ENCODE data around the gene KIRREL2. TPM values are rescaled to one million over a fixed set of nuclear protein-coding genes. Genes with fewer than 3 reads are reported as not detected.

Gene KIRREL2
- total RNA-seq, 2 donors from 2014 or later: 3.0 to 5.6 TPM

DNA sequence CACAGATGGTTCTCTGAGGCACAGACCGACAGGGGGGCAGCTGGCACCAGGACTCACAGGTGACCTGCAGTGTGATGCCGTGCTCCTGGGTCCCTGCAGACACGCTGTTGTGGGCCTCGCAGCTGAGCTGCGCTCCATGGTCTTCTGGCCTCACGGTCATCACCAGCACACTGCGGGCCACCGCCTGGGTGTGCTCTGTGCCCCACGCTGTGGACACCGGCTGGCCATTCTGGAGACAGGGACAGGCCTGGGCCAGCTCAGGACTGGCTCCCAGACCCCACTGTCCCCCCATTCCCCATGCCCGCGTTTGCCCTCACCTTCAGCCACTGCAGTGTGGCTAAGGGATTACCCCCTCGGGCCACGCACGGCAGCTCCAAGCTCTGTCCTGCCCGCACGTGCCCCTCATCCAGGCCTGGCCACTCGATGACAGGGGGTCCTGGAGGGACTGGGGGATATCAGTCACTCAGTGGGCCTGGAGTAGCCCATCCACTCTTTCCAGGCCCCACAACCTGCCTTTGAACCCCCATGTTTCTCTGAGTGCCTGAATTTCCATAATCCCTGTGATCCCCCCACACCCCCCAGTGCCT is 7.7 kb upstream of the KIRREL2 start:
- H3K27ac Mint-ChIP-seq: no peak overlapping the region
- no peak for ATAC-seq (replicated peaks in 1 of 2)
- DNase-seq: no peak
- H3K4me3 Mint-ChIP-seq: no peak overlapping the region
- H3K27me3 Mint-ChIP-seq (ENCODE audit: low read depth): peaks cover 49% of the 10 kb centered on the region
- H3K36me3 Mint-ChIP-seq (ENCODE audit: insufficient read depth in 2 of 2): peaks cover 2 to 3% of the 10 kb centered on the region in 2 donors
- H3K9me3 Mint-ChIP-seq: no peaks in the 10 kb centered on the region
- peaks cover 26% of the 10 kb centered on the region for H3K4me1 Mint-ChIP-seq (ENCODE audit: low read depth)

DNA sequence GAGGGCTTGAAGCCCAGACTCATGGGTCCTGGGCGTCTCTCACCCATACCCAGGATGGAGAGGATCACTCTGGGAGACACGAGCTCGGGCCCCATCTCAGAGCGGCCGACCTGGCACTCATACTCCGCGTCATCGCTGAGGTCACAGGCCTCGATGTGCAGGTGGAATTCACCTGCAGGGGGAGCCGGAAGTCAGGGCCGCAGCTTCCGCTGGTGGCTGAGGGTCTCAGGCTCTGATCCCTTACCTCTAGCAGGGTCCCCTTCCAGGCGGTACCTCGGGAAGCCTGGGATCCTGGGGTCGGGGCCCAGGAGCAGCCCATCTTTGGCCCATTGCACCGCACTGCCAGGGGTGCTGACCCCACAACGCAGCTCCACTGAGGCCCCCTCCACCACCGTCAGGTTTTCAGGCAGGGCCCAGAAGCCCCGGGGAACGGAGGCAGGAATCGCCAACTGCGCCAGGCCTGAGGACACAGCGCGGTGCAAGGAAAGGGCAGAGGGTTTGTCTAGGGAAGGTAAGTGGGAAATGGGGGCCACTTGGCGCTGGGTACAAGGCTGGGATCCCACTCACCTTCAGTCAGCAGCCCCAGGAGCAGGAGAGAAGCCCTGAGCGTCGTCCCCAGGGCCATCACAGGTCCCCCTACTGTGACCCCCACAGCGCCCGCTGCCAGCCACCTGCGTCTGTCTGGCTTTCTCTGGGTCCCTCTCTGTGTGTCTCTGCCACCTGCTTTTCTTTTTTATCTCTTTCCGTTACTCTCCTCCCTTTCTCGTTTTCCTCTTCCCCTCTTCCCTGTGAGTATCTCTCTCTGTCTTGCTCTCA is 5.3 kb upstream of the KIRREL2 start:
- H3K27ac Mint-ChIP-seq: no peak overlapping the region
- H3K36me3 Mint-ChIP-seq (ENCODE audit: insufficient read depth in 2 of 2): no peaks in the 10 kb centered on the region
- DNase-seq: peak; percentile 23 to 34
- ATAC-seq (replicated peaks in 1 of 2): peak in 1 of 2 donors; percentile 35
- H3K4me3 Mint-ChIP-seq: peak overlapping the region; percentile 16 to 23
- peaks cover 15% of the 10 kb centered on the region for H3K4me1 Mint-ChIP-seq (ENCODE audit: low read depth)
- H3K9me3 Mint-ChIP-seq: no peaks in the 10 kb centered on the region
- peaks cover 48% of the 10 kb centered on the region for H3K27me3 Mint-ChIP-seq (ENCODE audit: low read depth)

DNA sequence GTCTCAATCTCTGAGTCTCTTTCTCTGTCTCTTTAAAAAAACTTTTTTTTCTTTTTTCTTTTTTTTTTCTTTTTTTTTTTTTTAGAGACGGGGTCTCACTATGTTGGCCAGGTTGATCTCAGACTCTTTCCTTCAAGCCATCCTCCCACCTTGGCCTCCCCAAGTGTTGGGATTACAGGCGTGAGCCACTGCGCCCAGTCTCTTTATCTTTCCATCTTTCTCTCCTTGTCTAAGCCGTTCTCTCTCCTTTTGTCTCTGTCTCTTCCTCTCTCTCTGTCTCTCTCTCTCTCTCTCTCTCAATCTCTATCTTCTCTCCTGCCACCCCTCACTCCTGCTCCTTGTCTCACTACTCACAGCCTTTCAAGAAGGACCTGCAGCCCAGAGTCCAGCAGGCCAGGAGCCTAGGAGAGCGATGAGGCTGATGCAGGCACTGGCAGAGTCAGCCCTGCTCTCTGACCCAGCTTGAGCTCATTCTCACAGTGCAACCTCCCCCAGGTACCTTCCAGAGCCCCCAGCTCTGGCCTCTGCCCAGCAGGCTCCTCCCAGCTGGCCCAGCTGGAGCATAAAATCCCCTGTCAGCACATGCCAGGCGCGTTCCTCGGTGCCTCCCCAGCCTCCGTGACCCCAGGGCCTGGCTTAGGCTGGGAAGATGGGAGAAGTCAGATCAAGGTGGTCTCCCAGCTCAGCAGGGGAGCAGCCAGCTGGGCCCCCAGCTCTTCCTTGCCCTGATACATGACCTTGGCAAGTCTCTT is 4.5 kb upstream of the KIRREL2 start, which contains the start of gene NPHS1:
TSS of gene NPHS1 (minus strand) at position 476 of the 752 bp plus-strand sequence. CDS start 667 bp downstream, outside the sequence.
- peaks cover 16% of the 10 kb centered on the region for H3K4me1 Mint-ChIP-seq (ENCODE audit: low read depth)
- DNase-seq (no peak), ATAC-seq (replicated peaks in 1 of 2) (no peak)
- H3K9me3 Mint-ChIP-seq: no peaks in the 10 kb centered on the region
- peak within 1 kb of the TSS in 1 of 2 donors; percentile 19 for H3K4me3 Mint-ChIP-seq
- H3K36me3 Mint-ChIP-seq (ENCODE audit: insufficient read depth in 2 of 2): no peaks in the 10 kb centered on the region
- H3K27me3 Mint-ChIP-seq (ENCODE audit: low read depth): peaks cover 41% of the 10 kb centered on the region
- H3K27ac Mint-ChIP-seq: no peak within 1 kb of the TSS

DNA sequence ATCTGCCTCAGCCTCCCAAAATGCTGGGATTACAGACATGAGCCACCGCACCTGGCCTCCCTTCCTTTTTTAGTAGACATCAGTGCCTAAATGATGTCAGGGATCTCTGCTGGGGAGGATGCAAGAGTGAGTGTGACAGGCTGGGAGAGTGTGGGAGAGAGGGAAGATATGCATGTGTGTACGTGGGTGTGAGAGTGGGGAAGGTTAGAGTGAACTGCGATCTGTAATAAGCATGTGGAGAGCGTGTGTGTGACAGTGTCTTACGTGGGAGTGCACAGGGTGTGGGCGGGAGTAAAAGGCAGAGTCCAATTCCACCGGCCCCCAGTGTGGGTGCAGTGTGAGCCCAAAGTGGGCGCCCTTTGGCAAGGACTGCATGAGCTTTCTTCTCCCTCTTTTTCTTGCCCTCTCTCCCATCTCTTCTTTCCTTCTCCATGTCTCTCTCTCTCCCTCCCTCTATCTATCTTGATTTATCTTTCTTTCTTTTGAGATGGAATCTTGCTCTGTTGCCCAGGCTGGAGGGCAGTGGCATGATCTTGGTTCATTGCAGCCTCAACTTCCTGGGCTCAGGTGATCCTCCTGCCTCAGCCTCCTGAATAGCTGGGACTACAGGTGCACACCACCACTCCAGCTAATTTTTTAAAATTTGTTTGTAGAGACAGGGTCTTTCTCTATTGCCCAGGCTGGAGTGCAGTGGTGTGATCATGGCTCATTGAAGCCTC is 3.5 kb upstream of the KIRREL2 start:
- H3K9me3 Mint-ChIP-seq: no peaks in the 10 kb centered on the region
- peaks cover 44% of the 10 kb centered on the region for H3K27me3 Mint-ChIP-seq (ENCODE audit: low read depth)
- H3K4me1 Mint-ChIP-seq (ENCODE audit: low read depth): peaks cover 18% of the 10 kb centered on the region

DNA sequence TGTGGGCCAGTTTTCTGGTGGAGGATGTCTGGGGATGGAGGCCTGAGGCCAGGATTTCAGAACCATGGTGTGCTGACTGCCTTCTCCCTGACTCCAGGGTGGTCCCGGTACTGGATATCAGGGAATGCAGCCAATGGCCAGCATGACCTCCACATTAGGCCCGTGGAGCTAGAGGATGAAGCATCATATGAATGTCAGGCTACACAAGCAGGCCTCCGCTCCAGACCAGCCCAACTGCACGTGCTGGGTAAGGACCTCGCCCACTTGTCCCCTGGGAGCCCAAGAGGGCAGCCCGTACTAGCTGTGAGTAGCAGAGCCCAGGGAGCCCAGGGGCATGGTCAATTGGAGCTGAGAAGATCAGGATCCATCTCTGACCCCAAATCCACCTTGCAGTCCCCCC is 1.6 kb downstream of the KIRREL2 start:
- no peak for ATAC-seq (replicated peaks in 1 of 2)
- H3K27me3 Mint-ChIP-seq (ENCODE audit: low read depth): peaks cover 64% of the 10 kb centered on the region
- peaks cover 8% of the 10 kb centered on the region for H3K4me1 Mint-ChIP-seq (ENCODE audit: low read depth)
- no peak for DNase-seq
- no peak overlapping the region for H3K27ac Mint-ChIP-seq
- H3K36me3 Mint-ChIP-seq (ENCODE audit: insufficient read depth in 2 of 2): no peaks in the 10 kb centered on the region
- H3K4me3 Mint-ChIP-seq: peak overlapping the region in 1 of 2 donors; percentile 6
- H3K9me3 Mint-ChIP-seq: no peaks in the 10 kb centered on the region

More for the DNA sequence above, 3.5 kb upstream of the KIRREL2 start:
- no peaks in the 10 kb centered on the region for H3K36me3 Mint-ChIP-seq (ENCODE audit: insufficient read depth in 2 of 2)
- H3K4me3 Mint-ChIP-seq: no peak overlapping the region
- no peak overlapping the region for H3K27ac Mint-ChIP-seq
- ATAC-seq (replicated peaks in 1 of 2): no peak
- DNase-seq: no peak

DNA sequence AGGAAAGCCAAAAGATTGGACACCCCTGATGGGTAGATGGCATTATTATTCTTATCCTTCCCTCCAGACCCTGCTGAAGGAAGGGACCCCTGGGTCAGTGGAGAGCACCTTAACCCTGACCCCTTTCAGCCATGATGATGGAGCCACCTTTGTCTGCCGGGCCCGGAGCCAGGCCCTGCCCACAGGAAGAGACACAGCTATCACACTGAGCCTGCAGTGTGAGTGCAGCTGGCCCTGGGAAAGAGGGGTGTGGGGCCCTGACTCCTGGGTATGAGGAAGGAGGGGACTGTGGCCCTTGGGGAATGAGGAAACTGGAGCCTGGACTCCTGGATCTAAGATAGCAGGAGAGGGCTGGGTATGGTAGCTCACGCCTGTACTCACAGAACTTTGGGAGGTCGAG is 2.7 kb downstream of the KIRREL2 start:
- ATAC-seq (replicated peaks in 1 of 2) (no peak), DNase-seq (no peak)
- Mint-ChIP-seq H3K9me3 (no peaks in the 10 kb centered on the region), H3K27ac (no peak overlapping the region), H3K36me3 (ENCODE audit: insufficient read depth in 2 of 2) (no peaks in the 10 kb centered on the region), H3K27me3 (ENCODE audit: low read depth) (peaks cover 58% of the 10 kb centered on the region), H3K4me3 (no peak overlapping the region), H3K4me1 (ENCODE audit: low read depth) (peaks cover 8% of the 10 kb centered on the region)

DNA sequence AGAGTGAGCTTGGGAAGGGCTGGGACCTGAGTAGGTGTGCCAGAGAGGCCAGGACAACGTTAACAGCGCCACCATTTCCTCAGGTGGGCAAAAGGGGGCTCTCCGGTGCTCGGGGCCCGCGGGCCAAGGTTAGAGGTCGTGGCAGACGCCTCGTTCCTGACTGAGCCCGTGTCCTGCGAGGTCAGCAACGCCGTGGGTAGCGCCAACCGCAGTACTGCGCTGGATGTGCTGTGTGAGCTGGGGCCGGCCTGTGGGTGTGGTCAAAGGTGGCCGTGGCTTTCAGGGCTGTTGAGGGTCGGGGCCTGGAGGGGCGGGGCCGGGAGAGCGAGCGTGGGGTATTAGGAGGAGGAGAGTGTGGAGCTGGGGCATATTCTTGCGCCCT is 3.7 kb downstream of the KIRREL2 start:
- Mint-ChIP-seq H3K4me3 (peak overlapping the region in 1 of 2 donors; percentile 40), H3K27ac (no peak overlapping the region), H3K36me3 (ENCODE audit: insufficient read depth in 2 of 2) (no peaks in the 10 kb centered on the region), H3K27me3 (ENCODE audit: low read depth) (peaks cover 57% of the 10 kb centered on the region), H3K9me3 (no peaks in the 10 kb centered on the region), H3K4me1 (ENCODE audit: low read depth) (peaks cover 8% of the 10 kb centered on the region)
- DNase-seq (no peak), ATAC-seq (replicated peaks in 1 of 2) (no peak)

DNA sequence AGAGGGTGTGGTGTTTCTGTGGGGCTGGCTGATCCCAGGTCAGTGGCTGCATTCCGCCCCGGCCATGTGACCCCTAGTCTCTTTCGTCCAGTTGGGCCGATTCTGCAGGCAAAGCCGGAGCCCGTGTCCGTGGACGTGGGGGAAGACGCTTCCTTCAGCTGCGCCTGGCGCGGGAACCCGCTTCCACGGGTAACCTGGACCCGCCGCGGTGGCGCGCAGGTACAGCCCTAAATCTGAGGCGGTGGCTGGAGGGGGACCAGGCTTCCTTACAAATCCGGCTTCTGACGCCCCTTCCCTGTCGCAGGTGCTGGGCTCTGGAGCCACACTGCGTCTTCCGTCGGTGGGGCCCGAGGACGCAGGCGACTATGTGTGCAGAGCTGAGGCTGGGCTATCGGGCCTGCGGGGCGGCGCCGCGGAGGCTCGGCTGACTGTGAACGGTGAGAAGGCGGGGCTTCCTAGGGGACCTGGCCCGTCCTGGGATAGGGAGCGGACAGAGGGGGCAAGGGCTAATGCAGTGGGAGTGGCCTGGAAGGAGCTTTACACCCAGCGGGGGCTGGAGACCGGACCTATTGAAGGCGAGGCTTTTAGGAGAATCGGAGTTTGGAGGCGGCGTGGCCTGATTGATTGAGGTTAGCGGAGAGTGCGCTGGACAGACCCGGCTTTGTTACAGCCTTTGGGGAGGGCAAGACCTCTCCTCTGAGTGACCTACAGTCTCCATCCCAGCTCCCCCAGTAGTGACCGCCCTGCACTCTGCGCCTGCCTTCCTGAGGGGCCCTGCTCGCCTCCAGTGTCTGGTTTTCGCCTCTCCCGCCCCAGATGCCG is 4.3 kb downstream of the KIRREL2 start:
- Mint-ChIP-seq H3K27me3 (ENCODE audit: low read depth) (peaks cover 58% of the 10 kb centered on the region), H3K27ac (no peak overlapping the region), H3K9me3 (no peaks in the 10 kb centered on the region), H3K4me3 (peak overlapping the region in 1 of 2 donors; percentile 40), H3K36me3 (ENCODE audit: insufficient read depth in 2 of 2) (no peaks in the 10 kb centered on the region), H3K4me1 (ENCODE audit: low read depth) (peaks cover 8% of the 10 kb centered on the region)
- ATAC-seq (replicated peaks in 1 of 2) (peak in 1 of 2 donors; percentile 27), DNase-seq (no peak)

DNA sequence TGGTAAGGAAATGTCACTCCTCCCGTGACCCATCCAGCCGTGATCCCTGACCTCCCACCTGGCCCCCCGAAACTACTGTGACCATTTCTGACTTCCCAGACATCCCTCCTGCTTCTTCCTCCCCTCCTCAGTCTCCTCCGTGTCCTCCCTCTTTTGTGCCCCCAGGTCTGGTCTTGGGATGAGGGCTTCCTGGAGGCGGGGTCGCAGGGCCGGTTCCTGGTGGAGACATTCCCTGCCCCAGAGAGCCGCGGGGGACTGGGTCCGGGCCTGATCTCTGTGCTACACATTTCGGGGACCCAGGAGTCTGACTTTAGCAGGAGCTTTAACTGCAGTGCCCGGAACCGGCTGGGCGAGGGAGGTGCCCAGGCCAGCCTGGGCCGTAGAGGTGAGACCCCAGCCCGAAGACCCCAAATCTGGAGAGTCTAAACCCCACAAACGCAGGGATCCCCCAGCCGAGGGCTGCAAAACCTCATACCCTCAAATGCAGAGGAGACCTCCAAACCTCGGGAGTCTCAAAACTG is 5.0 kb downstream of the KIRREL2 start:
- ATAC-seq (replicated peaks in 1 of 2): no peak
- Mint-ChIP-seq H3K4me3 (no peak overlapping the region), H3K27me3 (ENCODE audit: low read depth) (peaks cover 65% of the 10 kb centered on the region), H3K27ac (no peak overlapping the region), H3K9me3 (no peaks in the 10 kb centered on the region), H3K36me3 (ENCODE audit: insufficient read depth in 2 of 2) (no peaks in the 10 kb centered on the region), H3K4me1 (ENCODE audit: low read depth) (peaks cover 8% of the 10 kb centered on the region)
- DNase-seq: no peak

DNA sequence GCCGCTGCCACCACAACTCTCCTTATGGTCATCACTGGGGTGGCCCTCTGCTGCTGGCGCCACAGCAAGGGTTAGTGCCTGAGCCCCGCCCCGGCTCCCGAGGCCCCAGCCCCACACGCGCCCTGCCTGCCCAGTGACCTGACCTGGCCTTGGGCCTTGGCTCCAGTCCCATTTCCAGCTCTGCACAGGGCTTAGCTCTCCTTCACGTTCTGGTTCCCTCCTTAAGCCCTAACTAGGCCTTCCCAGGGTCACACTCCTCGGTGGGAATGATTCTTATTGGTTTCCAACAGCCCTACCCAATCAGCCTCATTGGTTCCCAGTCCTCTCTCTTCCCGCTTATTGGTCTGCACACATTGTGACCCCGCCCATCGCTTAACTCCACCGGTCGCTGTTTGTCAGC is 5.8 kb downstream of the KIRREL2 start:
- H3K9me3 Mint-ChIP-seq: peaks cover 0 to under 1% of the 10 kb centered on the region in 2 donors
- peaks cover 70% of the 10 kb centered on the region for H3K27me3 Mint-ChIP-seq (ENCODE audit: low read depth)

DNA sequence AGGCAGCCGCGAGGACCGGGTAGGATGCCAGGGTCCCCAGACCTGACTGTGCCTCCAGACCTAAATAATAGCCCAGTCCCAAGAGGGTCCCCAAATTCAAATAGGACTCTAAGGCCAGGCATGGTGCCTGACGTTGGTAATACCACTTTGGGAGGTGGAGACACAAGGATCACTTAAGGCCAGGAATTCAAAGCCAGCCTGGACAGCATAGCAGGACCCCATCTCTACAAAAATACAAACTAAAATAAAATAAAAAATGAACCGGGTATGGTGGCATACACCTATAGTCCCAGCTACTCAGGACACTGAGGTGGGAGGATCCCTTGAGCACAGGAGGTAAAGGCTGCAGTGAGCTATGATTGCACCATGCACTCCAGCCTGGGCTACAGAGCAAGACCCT is 6.3 kb downstream of the KIRREL2 start:
- Mint-ChIP-seq H3K4me3 (no peak overlapping the region), H3K27ac (no peak overlapping the region), H3K4me1 (ENCODE audit: low read depth) (no peaks in the 10 kb centered on the region), H3K9me3 (peaks cover 0 to 1% of the 10 kb centered on the region in 2 donors), H3K27me3 (ENCODE audit: low read depth) (peaks cover 74% of the 10 kb centered on the region), H3K36me3 (ENCODE audit: insufficient read depth in 2 of 2) (no peaks in the 10 kb centered on the region)
- DNase-seq (no peak), ATAC-seq (replicated peaks in 1 of 2) (no peak)

More for the DNA sequence above, 5.8 kb downstream of the KIRREL2 start:
- ATAC-seq (replicated peaks in 1 of 2) (no peak), DNase-seq (no peak)
- no peak overlapping the region for H3K27ac Mint-ChIP-seq
- H3K36me3 Mint-ChIP-seq (ENCODE audit: insufficient read depth in 2 of 2): no peaks in the 10 kb centered on the region
- no peak overlapping the region for H3K4me3 Mint-ChIP-seq
- no peaks in the 10 kb centered on the region for H3K4me1 Mint-ChIP-seq (ENCODE audit: low read depth)
